Measurements from ENCODE around the gene SLCO3A1.

Gene SLCO3A1

DNA sequence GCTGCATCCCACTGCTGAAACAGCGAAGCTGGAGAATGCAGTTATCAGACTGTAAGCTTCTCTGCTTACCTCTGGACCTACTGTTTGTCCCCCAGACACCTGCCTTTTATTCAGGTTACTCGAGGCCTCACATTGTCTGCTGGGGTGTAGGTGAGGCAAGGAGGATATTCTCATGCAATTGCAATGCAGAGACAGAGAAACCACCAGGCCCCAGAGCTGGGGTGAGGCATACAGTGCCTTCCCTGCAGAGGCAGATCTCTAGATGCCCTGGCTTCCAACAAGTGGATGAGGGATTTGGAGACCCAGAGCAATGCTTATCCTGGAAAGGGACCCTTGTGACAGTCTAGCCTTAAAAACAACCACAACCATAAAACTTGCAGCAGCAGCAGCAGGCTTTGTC, 276.7 kb downstream of the SLCO3A1 start:
- in situ Hi-C loops (cut with MboI; ENCODE audit: low pct_unique_long_range_greater_than_20kb, low sequenced_read_pairs, unreplicated experiment), result no loop called here
- TF ChIP-seq, protein P1, sequence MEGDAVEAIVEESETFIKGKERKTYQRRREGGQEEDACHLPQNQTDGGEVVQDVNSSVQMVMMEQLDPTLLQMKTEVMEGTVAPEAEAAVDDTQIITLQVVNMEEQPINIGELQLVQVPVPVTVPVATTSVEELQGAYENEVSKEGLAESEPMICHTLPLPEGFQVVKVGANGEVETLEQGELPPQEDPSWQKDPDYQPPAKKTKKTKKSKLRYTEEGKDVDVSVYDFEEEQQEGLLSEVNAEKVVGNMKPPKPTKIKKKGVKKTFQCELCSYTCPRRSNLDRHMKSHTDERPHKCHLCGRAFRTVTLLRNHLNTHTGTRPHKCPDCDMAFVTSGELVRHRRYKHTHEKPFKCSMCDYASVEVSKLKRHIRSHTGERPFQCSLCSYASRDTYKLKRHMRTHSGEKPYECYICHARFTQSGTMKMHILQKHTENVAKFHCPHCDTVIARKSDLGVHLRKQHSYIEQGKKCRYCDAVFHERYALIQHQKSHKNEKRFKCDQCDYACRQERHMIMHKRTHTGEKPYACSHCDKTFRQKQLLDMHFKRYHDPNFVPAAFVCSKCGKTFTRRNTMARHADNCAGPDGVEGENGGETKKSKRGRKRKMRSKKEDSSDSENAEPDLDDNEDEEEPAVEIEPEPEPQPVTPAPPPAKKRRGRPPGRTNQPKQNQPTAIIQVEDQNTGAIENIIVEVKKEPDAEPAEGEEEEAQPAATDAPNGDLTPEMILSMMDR (IDR thresholded peaks at IDR 0.05; ENCODE audit: extremely low read depth, insufficient read depth, missing control alignments), result no peak
- DNase-seq (ENCODE audit: low spot score), result no peak

- TF ChIP-seq, protein P1 (IDR thresholded peaks at IDR 0.05; ENCODE audit: extremely low read depth, insufficient read depth, missing control alignments), result no peak
- no peak for DNase-seq (ENCODE audit: low spot score)
- in situ Hi-C loops (cut with MboI; ENCODE audit: low pct_unique_long_range_greater_than_20kb, low sequenced_read_pairs, unreplicated experiment), result no loop called here
Observed at GRCh38 chr15:92130906-92131305, 277.4 kb downstream of the SLCO3A1 start.

GRCh38 chr15:92132982-92133755, 279.7 kb downstream of the SLCO3A1 start:
- no peak for DNase-seq (ENCODE audit: low spot score)
- in situ Hi-C loops (cut with MboI; ENCODE audit: low pct_unique_long_range_greater_than_20kb, low sequenced_read_pairs, unreplicated experiment), result no loop called here
- TF ChIP-seq, protein P1 (IDR thresholded peaks at IDR 0.05; ENCODE audit: extremely low read depth, insufficient read depth, missing control alignments), result no peak

GRCh38 chr15:92140796-92141195, 287.3 kb downstream of the SLCO3A1 start:
- in situ Hi-C loops (cut with MboI; ENCODE audit: low pct_unique_long_range_greater_than_20kb, low sequenced_read_pairs, unreplicated experiment), result no loop called here
- TF ChIP-seq, protein P1 (IDR thresholded peaks at IDR 0.05; ENCODE audit: extremely low read depth, insufficient read depth, missing control alignments), result no peak
- no peak for DNase-seq (ENCODE audit: low spot score)

GRCh38 chr15:92141607-92142006, 288.1 kb downstream of the SLCO3A1 start:
- DNase-seq (ENCODE audit: low spot score), result no peak
- TF ChIP-seq, protein P1 (IDR thresholded peaks at IDR 0.05; ENCODE audit: extremely low read depth, insufficient read depth, missing control alignments), result no peak
- in situ Hi-C loops (cut with MboI; ENCODE audit: low pct_unique_long_range_greater_than_20kb, low sequenced_read_pairs, unreplicated experiment), result no loop called here

- DNase-seq (ENCODE audit: low spot score), result no peak
- in situ Hi-C loops (cut with MboI; ENCODE audit: low pct_unique_long_range_greater_than_20kb, low sequenced_read_pairs, unreplicated experiment), result no loop called here
Observed at GRCh38 chr15:92142242-92143232, 289.0 kb downstream of the SLCO3A1 start.

More at GRCh38 chr15:92142242-92143232, 289.0 kb downstream of the SLCO3A1 start:
- TF ChIP-seq, protein P1 (IDR thresholded peaks at IDR 0.05; ENCODE audit: extremely low read depth, insufficient read depth, missing control alignments), result no peak

Data from GM13977 (cell line).